Ovary (tissue), 3 donors: ENCODE measurements around the gene MROH7.

Source experiments
- CTCF ChIP-seq, 3 donors: fragments of 450-650 bp in 2 of 3; fragments of 200-600 bp in 1 of 3; IDR thresholded peaks; one replicate each; pipeline versions ENCODE4 v1.5.1 to v1.8.0; 2016 to 2022; ENCODE audit warnings: antibody characterized with exemption in 3 of 3, mild to moderate bottlenecking in 1 of 3
- EP300 ChIP-seq: sonication (generic); formaldehyde crosslinking; IDR thresholded peaks from one replicate; pipeline ENCODE4 v1.6.1; 2017; ENCODE audit warnings: antibody characterized with exemption
- donor health status: DM: no; HTN: no; CAD: no.

- TF ChIP-seq CTCF (IDR thresholded peaks at IDR 0.05) = no peak
- TF ChIP-seq EP300 = no peak
These were observed 38.8 kb downstream of the MROH7 start for GRCh38 chr1:54680387-54680786.
